Measurements from ENCODE around the gene CLEC19A.
"Not testable (repeated sequence)": the region's sequence is repeated elsewhere in the genome, so short reads cannot be mapped to it uniquely, and the experiment has no call there.

CLEC19A gene

DNA sequence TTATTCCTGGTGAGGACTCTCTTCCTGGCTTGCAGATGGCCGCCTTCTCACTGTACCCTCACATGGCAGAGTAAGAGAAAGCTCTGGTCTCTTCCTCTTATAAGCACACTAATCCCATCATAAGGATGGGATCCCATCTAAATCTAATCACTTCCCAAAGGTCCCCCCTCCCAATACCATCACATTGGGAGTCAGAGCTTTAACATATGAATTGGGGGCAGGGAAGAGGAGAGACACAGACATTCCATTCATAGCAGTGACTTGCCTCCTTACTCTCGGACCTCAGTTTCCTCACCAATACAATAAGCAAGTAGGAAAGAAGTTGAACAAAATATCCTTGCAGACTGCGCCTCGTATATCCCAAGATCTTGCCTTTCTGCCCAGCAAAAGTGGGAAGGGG lies 1.7 kb downstream of the CLEC19A start:
- no peak for DNase-seq

DNA sequence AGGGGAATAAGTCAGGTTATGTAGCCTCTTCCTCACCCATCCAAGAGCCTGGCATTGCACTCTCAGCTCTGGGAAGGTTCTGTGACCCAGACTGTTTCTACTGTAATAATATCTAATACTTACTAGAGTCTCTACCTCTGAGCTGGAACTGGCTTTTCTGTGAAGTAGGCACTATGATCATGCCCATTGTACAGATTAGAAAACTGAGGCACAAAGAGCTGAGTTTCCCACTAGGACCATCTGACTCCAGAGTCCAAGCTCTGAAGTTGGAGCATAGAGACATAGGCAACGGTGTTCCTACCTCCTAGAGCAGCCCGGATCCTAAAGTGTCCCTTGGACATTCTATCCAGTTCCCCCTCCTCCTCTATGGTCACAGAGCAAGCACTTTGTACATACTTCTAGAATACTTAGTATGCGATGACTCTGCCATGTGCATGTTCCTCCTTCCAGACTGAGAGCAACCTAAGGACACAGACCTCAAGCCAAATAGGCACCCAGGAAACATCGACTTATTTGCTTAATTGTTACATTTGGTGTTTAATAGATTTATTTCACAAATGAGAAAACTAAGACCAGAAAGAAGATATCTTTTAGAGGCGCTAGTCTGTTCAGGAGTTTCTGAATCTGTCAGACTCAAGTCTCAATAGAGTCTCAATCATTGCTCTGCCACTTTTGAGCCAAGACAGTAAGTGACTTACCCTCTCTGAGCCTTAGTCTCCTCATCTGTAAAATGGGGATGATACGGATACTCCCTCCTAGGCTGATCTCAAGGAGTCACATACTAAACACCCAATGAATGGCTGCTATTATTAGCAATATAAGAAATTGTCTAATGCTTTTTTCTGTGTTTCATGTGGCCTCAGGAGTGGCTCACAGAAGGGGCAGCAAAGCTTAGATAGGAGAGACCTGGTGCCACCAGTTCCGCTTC lies 3.6 kb downstream of the CLEC19A start:
- no peak for DNase-seq

DNA sequence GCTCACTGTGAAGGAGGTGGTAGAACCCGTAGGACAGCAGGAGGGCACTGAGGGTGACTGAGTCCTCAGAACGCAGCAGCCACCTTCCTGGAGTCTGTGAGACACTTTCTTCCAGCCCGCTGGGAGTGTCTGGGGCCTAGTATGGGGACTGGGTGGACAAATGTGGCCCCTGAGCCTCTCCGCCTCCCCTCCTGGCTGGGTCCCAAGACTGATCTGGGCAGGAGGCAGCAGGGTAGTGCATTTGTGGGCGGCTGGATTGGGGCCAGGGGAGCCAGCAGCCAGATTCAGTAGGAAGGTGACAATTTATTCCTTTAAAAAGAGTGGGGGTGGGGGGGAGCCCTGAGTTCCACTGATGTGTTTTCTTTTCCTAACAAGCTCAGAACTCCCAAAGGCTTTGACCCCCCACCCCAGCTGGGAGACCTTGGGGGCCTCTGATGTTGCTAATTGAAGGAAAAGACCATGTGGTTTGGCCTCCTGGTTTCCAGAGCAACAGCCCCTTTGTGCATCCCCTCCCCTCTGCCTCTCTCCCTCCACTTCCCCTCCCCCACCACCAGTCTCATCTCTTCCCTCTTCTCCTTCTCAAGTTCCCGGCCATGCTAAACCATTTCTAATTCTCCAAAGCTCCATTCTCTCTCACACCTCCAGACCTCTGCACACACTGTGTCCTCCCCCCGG lies 4.4 kb downstream of the CLEC19A start:
- DNase-seq: no peak

DNA sequence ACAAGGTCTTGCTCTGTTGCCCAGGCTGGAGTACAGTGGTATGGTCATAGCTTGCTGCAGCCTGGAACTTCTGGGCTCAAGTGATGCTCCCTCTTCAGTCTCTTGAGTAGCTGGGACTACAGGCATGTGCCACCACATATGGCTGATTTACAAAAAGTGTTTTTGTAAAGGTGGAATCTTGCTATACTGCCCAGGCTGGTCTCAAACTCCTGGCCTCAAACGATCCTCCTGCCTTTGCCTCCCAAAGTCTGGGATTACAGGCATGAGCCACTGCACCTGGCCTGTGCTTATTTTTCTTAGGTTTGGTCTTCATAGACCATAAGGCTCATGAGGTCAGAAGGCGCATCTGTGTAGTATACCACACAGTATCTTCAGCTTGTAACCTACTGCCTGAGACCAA lies 5.3 kb downstream of the CLEC19A start:
- no peak for DNase-seq

DNA sequence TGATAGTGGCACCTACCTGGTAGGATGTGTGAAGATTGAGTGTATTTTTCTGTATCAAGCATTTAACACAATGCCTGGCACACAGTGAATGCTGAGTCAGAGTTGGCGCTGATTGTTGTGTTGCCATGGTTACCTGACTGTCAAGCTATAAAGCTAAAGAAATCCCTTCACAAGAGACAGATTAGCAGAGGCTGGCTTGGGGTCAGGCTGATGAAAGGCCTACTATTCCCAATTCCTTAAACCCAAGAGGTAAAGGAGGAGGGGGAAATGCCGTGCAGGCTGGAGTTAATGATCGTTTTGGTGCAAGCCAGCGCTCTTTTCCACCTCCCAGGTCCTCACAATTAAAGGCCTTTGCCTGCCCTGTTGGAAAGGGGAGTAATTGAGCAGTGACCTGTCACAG lies 5.9 kb downstream of the CLEC19A start:
- no peak for DNase-seq

DNA sequence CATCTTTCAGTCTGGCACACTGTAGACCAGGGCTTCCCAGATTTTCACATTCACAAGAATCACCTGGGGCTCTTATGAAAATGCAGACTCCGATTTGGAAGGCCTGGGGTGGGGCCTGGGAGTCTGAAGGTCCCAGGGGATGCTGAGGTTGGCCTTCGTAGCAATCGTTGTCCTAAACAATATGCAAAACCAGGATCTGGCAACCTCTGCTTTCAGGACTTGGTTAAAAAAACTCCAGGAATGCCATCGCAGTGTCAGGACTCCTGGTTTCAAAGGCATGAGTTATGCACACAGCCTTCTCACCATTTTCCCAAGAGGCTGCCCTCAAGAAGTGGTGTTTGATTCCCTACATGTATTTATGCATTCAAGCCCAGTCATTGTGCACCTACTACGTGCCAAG lies 6.7 kb downstream of the CLEC19A start:
- no peak for DNase-seq

DNA sequence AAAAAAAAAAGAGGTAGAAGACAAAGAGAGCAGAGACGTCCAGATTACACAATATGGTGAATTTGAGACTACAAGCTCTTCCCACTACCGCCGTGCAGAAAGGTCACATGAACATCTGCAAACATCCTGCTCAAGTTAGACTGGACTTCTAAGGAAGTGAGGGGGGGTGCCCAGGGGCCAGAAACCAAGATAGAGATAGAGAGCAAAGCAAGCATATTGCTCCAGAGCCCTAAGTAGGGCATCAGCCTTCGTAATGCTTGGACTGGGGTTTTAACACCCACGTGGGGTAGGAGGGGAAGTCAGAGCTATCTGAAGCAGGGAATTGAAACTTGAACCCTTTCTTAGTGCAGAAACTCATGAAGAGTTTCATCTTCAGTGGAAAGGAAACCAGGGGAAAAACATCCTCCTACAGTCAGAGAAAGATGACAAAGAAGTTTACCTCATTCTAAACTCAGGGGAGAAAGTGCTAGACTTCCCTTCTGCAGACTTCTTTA lies 8.7 kb downstream of the CLEC19A start:
- DNase-seq: no peak

DNA sequence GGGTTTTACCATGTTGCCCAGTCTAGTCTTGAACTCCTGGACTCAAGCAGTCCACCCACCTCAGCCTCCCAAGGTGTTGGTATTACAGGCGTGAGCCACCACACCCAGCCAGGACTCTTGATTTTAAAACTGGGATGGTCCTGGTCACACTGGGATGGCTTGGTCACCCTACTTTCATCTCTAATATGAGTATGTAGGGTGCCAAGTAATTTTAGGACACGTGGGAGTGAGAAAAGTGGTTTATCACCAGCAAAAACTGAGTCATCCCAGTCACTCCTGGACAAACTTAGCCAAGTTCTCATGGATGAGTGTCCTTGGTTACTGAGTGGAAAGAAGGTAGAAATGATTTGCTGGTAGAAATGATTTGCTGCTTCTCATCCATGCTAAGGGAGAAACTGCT lies 9.9 kb downstream of the CLEC19A start:
- no peak for DNase-seq

DNA sequence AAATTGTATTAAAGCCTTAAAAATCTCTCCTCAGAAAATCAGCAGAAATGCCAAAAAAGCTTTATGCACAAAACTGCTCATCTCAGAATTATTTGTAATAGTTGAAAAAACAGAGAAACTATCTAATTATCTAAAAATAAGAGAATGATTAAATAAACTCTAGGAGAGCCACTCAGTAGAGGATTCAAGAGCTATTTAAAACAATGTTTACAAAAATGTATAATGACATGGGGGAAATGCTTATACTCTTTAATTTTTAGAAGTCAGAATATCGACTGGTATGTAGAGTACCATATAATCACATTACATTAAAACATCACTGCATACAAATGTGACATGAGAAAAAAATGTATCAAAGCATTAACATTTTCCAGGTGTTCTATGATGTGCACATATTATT lies 11.9 kb downstream of the CLEC19A start:
- DNase-seq: no peak

DNA sequence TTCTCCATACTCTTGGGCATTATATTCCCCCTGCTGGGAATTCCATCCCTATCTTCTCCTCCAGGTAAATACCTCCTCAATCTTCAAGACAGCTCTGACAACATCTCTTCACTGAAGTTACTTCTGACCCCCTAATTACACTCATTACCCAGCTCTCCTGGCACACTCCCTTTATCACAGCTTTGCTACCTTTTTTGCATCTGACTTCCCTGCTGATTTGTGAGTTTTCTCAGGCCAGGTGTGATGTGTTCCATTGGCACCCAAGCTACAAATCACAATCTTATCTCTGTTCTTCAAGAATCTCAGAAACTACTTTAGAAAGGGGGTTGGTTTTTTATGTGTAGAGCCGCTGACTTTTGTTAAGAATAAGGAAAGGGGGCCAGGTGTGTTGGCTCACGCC lies 14.0 kb downstream of the CLEC19A start:
- no peak for DNase-seq

DNA sequence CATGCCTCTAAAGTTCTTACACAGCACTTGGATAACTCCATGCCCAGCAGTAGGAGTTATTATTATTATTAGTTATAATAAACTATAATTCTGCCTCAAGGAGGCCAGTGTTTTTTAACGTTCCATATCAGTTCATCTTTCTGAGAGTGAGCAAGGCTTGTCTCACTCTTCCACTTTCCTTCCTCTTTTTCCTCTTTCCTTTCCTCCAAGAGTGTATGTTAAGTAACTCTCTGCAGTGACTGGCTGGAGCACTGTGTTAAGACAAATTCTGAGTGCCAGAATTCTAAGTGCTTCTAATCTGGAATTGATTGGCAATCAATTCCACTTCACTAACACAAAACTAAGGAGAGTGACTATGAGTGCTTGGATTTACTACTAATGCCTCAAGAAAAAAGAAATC lies 16.4 kb downstream of the CLEC19A start:
- DNase-seq: no peak

DNA sequence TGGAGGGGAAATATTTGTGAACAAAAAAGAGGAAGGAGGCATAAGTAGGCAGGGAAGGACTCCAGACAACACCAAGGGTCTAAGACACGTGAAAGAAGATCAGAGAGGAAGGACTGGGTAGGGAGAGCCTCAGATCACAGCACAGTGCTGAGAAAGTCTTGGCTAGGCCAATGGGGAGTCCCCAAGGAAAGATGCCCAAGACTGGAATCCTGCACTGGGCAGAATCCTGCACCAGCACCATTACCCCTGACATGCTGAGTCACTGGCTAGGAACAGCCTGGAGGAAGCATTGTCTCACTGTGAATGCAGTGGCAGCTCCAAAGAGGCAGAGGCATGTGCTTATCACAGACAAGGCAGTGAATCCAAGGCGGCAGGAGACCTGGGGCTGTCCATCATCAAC lies 19.2 kb downstream of the CLEC19A start:
- DNase-seq: no peak

DNA sequence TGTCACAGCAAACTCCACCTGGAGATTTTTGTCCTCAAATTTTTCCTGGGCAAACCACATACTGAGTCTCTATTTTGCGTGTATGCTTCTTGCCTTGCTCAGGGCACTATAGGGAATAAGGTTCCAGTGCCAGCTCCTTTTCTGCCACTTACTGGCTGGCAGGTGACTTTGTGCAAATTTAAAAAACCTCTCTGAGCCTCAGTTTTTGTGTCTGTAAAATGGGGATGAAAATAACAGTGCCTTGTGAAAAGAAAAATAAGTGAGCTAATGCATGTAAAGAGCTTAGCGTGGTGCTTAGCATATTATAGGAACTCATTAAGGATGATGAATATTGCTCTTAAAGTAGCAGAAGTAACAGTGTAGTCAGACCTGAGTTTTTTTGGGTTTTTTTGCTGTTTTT lies 19.9 kb downstream of the CLEC19A start:
- DNase-seq: no peak

DNA sequence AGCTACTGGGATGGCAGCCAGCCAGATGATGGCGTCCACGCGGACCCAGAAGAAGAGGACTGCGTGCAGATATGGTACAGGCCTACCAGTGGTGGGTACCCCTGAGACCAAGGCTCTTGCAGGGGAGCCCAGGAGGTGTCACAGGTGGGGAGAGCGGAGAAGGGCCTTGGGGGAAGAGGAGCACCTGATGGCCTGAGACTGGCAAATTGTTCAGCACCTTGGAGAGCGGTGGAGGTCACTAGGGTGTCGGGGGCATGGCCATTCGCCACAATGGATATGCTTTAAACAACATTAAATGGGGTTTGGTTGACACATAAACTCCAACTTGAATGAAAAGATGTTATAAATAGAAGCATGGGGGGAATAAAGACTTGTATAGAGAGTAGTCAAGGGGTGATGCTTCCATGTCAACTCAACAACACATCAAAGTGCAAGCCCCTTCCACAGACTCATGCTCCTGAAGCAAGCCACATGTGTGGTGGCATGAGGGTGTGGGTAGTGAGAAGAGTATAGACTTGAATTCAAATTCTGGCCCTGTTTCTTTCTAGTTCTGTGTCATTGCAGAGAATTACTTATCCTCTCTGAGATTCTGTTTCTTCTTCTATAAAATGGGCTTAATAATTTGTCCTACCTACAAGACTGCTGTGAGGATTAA lies 22.2 kb downstream of the CLEC19A start:
- DNase-seq: no peak

DNA sequence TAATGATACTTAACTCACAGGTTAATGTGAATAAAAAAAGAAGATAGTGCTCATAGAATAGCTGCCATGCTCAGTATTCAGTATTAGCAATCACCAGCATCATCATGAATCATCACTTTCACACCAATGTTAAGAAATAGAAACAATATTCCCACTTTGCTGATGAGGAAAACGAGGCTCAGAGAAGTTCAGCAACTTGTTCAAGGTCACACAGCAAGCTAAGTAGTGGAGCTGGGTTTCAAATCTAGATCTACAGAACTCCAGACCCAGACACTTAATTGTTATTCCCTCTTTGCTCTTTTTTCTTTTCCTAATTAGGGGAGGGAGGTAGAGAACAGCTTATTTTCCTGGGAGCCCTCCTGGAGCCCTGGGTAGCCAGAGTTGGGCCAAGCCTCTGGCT lies 22.9 kb downstream of the CLEC19A start:
- DNase-seq: no peak

DNA sequence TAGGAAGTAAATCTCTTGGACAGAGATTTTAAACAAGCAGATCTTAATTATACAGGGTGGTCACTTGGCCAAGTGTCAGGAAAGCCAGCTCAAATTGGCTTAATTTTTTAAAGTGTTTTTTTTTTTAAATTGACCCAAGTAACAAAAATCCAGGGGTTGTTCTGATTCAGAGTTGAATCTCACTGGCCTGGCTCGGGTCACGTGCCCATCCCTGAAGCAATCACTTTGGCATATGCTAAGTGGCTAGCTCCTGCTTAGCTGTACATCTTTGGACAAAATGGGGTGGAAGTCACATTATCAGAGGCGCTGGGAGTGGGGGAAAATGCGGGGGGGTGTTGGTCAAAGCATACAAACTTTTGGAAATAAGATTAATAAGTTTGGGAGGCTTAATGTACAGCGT lies 23.6 kb downstream of the CLEC19A start:
- no peak for DNase-seq

DNA sequence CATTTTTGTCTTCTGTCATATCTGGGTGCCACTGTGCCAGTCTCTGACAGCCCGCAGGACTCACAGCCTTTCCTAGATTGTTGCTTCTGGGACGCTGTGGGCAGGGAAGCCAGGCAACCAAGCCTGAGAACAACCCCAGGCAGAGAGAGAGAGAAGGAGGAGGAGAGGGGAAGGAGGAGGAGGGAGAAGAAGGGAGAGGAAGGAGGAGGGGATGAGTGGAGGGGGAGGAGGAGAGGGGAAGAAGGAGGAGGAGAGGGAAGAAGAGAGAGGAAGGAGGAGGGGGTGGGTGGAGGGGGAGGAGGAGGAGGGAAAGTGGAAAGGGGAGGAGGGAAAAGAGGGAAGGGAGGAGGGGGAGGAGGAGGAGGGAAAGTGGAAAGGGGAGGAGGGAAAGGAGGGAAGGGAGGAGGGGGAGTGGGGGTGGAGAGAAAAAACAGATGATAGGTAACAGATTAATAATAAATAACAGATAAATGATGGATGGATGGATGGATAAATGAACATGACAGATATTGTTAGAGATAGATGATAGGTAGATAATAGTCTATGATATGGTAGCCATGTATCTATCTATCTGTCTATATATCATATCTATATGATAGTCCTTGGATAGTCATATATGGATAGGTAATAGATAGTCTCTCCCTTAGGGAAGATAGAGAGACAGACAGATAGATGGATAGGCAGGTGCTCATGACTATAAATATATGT lies 29.3 kb downstream of the CLEC19A start:
- no peak for DNase-seq

DNA sequence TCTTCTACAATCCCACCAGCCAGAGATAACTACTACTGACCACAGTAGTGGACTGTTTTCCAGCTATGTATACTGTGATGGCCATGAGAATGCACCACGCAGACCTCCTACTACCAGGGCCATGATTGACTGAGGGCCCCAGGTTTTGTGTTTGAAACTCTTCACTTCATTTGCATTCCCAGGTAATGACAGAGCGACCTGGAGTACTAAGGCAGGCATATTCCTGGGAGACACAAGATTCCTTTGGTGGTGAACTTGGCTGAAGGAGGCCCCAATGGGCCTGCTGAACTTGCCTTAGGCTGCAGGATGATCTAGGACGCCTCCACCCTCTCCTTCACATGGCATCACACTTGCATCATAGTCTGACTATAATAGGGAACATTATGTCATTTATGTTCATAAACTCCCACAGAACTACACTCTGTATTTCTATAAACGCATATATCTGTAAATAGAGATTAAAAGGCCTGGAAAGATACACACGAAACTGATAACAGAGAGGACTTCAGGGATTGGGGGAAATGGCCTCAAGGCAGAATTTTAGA lies 30.4 kb downstream of the CLEC19A start:
- no peak for DNase-seq

DNA sequence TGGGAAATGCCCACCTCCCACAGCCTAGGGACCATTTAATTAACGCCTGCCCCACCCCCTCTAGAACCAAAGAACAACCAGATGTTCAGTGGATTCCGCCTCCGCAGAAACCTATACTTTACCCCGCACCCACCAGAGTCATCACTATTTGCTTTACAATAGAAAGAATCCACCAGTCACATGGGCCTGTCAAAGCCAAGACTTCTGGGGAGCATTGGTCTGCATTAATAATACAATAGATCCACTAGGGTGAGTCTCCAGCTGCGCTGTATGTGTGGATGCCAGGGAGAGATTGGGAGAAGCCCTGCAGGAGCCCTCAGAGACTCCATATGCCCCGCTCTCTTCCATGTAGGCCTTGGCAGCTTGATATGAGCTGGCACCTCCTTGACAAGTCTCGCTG lies 31.3 kb downstream of the CLEC19A start:
- no peak for DNase-seq

DNA sequence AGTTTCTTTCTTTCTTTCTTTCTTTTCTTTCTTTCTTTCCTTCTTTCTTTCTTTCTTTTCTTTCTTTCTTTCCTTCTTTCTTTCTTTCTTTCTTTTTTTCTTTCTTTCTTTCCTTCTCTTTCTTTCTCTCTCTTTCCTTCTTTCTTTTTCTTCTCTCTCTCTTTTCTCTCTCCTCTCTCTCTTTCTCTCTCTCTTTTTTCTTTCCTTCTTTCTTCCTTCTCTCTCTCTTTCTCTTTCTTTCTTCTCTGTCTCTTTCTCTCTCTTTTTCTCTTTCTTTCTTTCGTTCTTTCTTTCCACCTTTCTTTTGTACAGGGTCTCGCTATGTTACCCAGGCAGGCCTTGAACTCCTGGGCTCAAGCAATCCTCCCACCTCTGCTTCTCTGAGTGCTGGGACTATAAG lies 35.7 kb downstream of the CLEC19A start:
- DNase-seq: not testable (repeated sequence)

DNA sequence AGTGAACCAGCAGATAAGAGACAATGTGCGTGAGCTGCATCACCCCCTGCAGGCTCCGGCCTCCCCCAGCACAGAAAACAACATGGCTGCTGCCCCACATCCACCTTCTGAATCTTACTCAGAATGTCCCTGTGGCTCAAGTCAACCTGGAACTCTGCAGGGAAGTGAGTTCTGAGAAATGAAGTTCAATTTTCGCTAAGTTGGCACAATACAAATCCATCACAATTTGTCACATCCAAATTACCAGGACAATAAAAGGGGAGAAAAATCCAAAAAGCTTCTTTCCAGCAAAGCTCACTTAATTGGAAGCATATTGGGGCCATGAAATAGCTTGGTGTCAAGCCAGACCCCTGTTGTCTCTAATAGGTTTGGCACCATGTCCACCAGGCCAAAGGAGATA lies 38.1 kb downstream of the CLEC19A start:
- DNase-seq: no peak

DNA sequence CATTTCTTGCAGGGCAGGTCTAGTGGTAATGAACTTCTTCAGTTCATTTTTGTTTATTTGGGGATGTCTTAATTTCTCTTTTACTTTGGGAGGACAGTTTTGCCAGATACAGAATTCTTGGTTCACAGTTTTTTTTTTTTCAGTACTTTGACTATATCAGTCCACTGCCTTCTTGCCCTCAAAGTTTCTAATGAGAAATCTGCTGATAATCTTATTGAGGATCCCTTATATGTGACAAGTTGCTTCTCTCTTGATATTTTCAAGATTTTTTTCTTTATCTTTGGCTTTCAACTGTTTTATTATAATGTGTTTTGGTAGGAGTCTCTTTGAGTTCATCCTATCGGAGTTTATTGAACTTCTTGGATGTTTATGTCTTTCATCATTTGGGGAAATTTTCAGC lies 42.8 kb downstream of the CLEC19A start:
- no peak for DNase-seq

DNA sequence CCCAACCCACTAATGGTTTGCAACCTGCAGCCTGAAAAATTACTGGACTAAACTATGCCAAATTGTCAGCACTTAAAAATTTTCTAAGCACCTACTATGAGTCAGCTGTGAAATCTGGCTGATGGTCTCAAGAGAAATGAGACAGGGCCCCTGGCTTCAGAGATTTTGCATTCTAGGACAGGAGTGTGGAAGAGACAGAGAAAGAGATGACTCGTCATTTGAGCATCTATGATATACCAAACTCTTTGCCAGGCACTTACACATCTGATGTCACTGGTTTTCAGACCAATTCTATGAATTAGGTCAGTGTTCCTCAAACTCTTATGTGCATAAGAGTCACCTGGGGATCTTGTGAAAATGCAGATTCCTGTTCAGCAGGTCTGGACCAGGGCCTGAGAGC lies 44.4 kb downstream of the CLEC19A start:
- DNase-seq: no peak

All from NCI-H526 treated with DMSO at 0.1 percent for 48 hours (cell line).